HUES64 (cell line): ENCODE measurements around the gene CNRIP1.
"Not testable (repeated sequence)": the region's sequence is repeated elsewhere in the genome, so short reads cannot be mapped to it uniquely, and the experiment has no call there.

Source experiments
- H3K27ac ChIP-seq: 2 replicates; pipeline ENCODE4 v1.7.0; 2013; ENCODE audit warnings: low read depth, low read length, inconsistent platforms
- H3K27me3 ChIP-seq: 2 replicates; pipeline ENCODE4 v1.6.1; 2013; ENCODE audit warnings: mild to moderate bottlenecking, low read length; ENCODE audit not compliant: insufficient read depth
- H3K36me3 ChIP-seq: 2 replicates; pipeline ENCODE4 v1.6.1; 2013; ENCODE audit warnings: mild to moderate bottlenecking, low read length; ENCODE audit not compliant: insufficient read depth
- H3K4me1 ChIP-seq: 2 replicates; pipeline ENCODE4 v1.6.1; 2013; ENCODE audit warnings: mild to moderate bottlenecking, low read length, moderate library complexity; ENCODE audit not compliant: insufficient read depth
- H3K4me3 ChIP-seq: 2 replicates; pipeline ENCODE4 v1.5.1; 2013; ENCODE audit warnings: mild to moderate bottlenecking, low read length, moderate library complexity
- H3K9ac ChIP-seq: 2 replicates; pipeline ENCODE4 v1.6.1; 2013; ENCODE audit warnings: mild to moderate bottlenecking, low read depth, low read length
- H3K9me3 ChIP-seq: 2 replicates; pipeline ENCODE4 v1.6.1; 2013; ENCODE audit warnings: low read depth, low read length; ENCODE audit not compliant: insufficient read depth
- WGBS: fragments of 150-250, 120-280 bp; methylation state at CpG from one replicate; pipeline ENCODE4 v1.1.7; 2013; ENCODE audit warnings: missing lambda C conversion rate; 5-methylcytosine and 5-hydroxymethylcytosine counted together

The CNRIP1 gene

GRCh38 chr2:68357605-68358337 lies 38.0 kb upstream of the CNRIP1 start:
- Histone ChIP-seq H3K4me1 (no peaks in the 10 kb centered on the region), H3K4me3 (no peak overlapping the region), H3K27me3 (0 out of 2 replicates have a peak, but pooled peaks cover 3% of the 10 kb centered on the region), H3K27ac (no peak overlapping the region), H3K36me3 (no peaks in the 10 kb centered on the region), H3K9ac (no peak overlapping the region), H3K9me3 (no peaks in the 10 kb centered on the region)
- WGBS = 70% methylated on average over 6 of the region's 6 CpGs

GRCh38 chr2:68356599-68357239 lies 37.0 kb upstream of the CNRIP1 start:
- Histone ChIP-seq H3K4me1 (no peaks in the 10 kb centered on the region), H3K9me3 (no peaks in the 10 kb centered on the region), H3K27ac (no peak overlapping the region), H3K36me3 (no peaks in the 10 kb centered on the region), H3K27me3 (no peaks in the 10 kb centered on the region), H3K4me3 (no peak overlapping the region), H3K9ac (no peak overlapping the region)
- WGBS = 90% methylated on average over 3 of the region's 4 CpGs

- WGBS = 69% methylated on average over 2 of the region's 2 CpGs
- no peaks in the 10 kb centered on the region for H3K9me3 ChIP-seq
- no peak overlapping the region for H3K4me3 ChIP-seq
- H3K27ac ChIP-seq = no peak overlapping the region
- no peaks in the 10 kb centered on the region for H3K27me3 ChIP-seq
- H3K9ac ChIP-seq = no peak overlapping the region
- H3K36me3 ChIP-seq = no peaks in the 10 kb centered on the region
- H3K4me1 ChIP-seq = no peaks in the 10 kb centered on the region
Measured at GRCh38 chr2:68352651-68353391, 33.1 kb upstream of the CNRIP1 start.

- 93% methylated on average over 4 of the region's 6 CpGs for WGBS
- Histone ChIP-seq H3K27ac (no peak overlapping the region), H3K9ac (no peak overlapping the region), H3K27me3 (no peaks in the 10 kb centered on the region), H3K4me1 (no peaks in the 10 kb centered on the region), H3K36me3 (no peaks in the 10 kb centered on the region), H3K4me3 (no peak overlapping the region), H3K9me3 (no peaks in the 10 kb centered on the region)
Measured at GRCh38 chr2:68351997-68352396, 32.2 kb upstream of the CNRIP1 start.

- not testable (repeated sequence) for H3K4me1 ChIP-seq, H3K36me3 ChIP-seq, H3K4me3 ChIP-seq, H3K27me3 ChIP-seq, H3K9ac ChIP-seq, H3K9me3 ChIP-seq, H3K27ac ChIP-seq
- 88% methylated on average over 3 of the region's 4 CpGs for WGBS
Measured at GRCh38 chr2:68349091-68349490, 29.3 kb upstream of the CNRIP1 start.

- H3K4me1 ChIP-seq = no peaks in the 10 kb centered on the region
- no peaks in the 10 kb centered on the region for H3K27me3 ChIP-seq
- H3K27ac ChIP-seq = no peak overlapping the region
- H3K4me3 ChIP-seq = no peak overlapping the region
- H3K9me3 ChIP-seq = no peaks in the 10 kb centered on the region
- no peaks in the 10 kb centered on the region for H3K36me3 ChIP-seq
- 84% methylated on average over 9 of the region's 9 CpGs for WGBS
- H3K9ac ChIP-seq = no peak overlapping the region
Measured at GRCh38 chr2:68345129-68345875, 25.6 kb upstream of the CNRIP1 start.

- Histone ChIP-seq H3K4me1 (no peaks in the 10 kb centered on the region), H3K4me3 (no peak overlapping the region), H3K9ac (no peak overlapping the region), H3K27ac (no peak overlapping the region), H3K36me3 (no peaks in the 10 kb centered on the region), H3K27me3 (no peaks in the 10 kb centered on the region), H3K9me3 (no peaks in the 10 kb centered on the region)
- WGBS = 86% methylated on average over 1 of the region's 1 CpG
Measured at GRCh38 chr2:68344031-68344430, 24.3 kb upstream of the CNRIP1 start.

- Histone ChIP-seq H3K9ac (no peak overlapping the region), H3K36me3 (no peaks in the 10 kb centered on the region), H3K4me1 (no peaks in the 10 kb centered on the region), H3K4me3 (no peak overlapping the region), H3K27me3 (no peaks in the 10 kb centered on the region), H3K27ac (no peak overlapping the region), H3K9me3 (no peaks in the 10 kb centered on the region)
- WGBS = 91% methylated on average over 1 of the region's 1 CpG
Measured at GRCh38 chr2:68342470-68342869, 22.7 kb upstream of the CNRIP1 start.

- 85% methylated on average over 4 of the region's 4 CpGs for WGBS
- H3K4me3 ChIP-seq = no peak overlapping the region
- no peaks in the 10 kb centered on the region for H3K9me3 ChIP-seq
- no peaks in the 10 kb centered on the region for H3K27me3 ChIP-seq
- peaks cover 1% of the 10 kb centered on the region; the same call in 1 of the 2 replicates for H3K4me1 ChIP-seq
- no peaks in the 10 kb centered on the region for H3K36me3 ChIP-seq
- no peak overlapping the region for H3K9ac ChIP-seq
- H3K27ac ChIP-seq = no peak overlapping the region
Measured at GRCh38 chr2:68341583-68341982, 21.8 kb upstream of the CNRIP1 start.

GRCh38 chr2:68341062-68341329 lies 21.2 kb upstream of the CNRIP1 start:
- Histone ChIP-seq H3K9ac (no peak overlapping the region), H3K27ac (no peak overlapping the region), H3K27me3 (no peaks in the 10 kb centered on the region), H3K36me3 (no peaks in the 10 kb centered on the region), H3K9me3 (no peaks in the 10 kb centered on the region), H3K4me3 (no peak overlapping the region), H3K4me1 (peaks cover 6% of the 10 kb centered on the region; the same call in 1 of the 2 replicates)
- WGBS = 95% methylated on average over 3 of the region's 3 CpGs
